ENCODE measurements around the gene CHMP5. TPM values are rescaled to one million over a fixed set of nuclear protein-coding genes. Genes with fewer than 3 reads are reported as not detected.
"Not testable (repeated sequence)": the region's sequence is repeated elsewhere in the genome, so short reads cannot be mapped to it uniquely, and the experiment has no call there.

Gene CHMP5
- total and polyA plus RNA-seq, 10 of the 15 experiments (the other 5 are each of a cell fraction or from before 2014, with no cell fraction given): 40.3 to 179 (median 78.6) TPM

GRCh38 chr9:33315371-33315770 lies 50.5 kb downstream of the CHMP5 start:
- Histone ChIP-seq H3K4me2 (ENCODE audit: control insufficient read depth, insufficient read depth) (no peak overlapping the region), H3K9me3 (replicated peaks; ENCODE audit: control insufficient read depth, insufficient read depth, low read length) (no peaks in the 10 kb centered on the region), H2AFZ (ENCODE audit: control insufficient read depth, low read depth, low read length) (no peak overlapping the region), H4K20me1 (ENCODE audit: control insufficient read depth, insufficient read depth) (no peaks in the 10 kb centered on the region), H3K79me2 (ENCODE audit: control insufficient read depth, insufficient read depth, low read length) (no peaks in the 10 kb centered on the region), H3K9ac (ENCODE audit: control insufficient read depth, insufficient read depth, low read length) (no peak overlapping the region), H3K27me3 (replicated peaks in 1 of 2; ENCODE audit: control insufficient read depth in 2 of 2, insufficient read depth in 2 of 2, low read length in 1 of 2) (no peaks in the 10 kb centered on the region), H3K27ac (ENCODE audit: control insufficient read depth, insufficient read depth) (no peak overlapping the region), H3K36me3 (ENCODE audit: control insufficient read depth in 2 of 2, insufficient read depth in 2 of 2, low read length in 1 of 2) (peaks cover 7 to 41% of the 10 kb centered on the region in 2 experiments), H3K4me3 (no peak overlapping the region), H3K4me1 (ENCODE audit: control insufficient read depth, insufficient read depth, low read length) (no peaks in the 10 kb centered on the region)
- in situ Hi-C loops (cut with MboI): no loop called here
- CTCF ChIA-PET: interaction anchor here (0.6 to 1.6 kb wide), 4 partner anchors 29 to 1883 kb away, joined by 3 to 4 read pairs (median 4); no protein-coding TSS in a partner anchor
- ATAC-seq (no peak), DNase-seq (ENCODE audit: low read depth, low spot score) (no peak), FAIRE-seq (no peak)
- SMC1A ChIA-PET (ENCODE audit: uncharacterized antibody, unreplicated experiment): interaction anchor here (0.7 kb wide), 1 partner anchor 50 kb away, joined by 4 read pairs; no protein-coding TSS in a partner anchor
- intact Hi-C loops (cut with micrococcal nuclease; ENCODE audit: unreplicated experiment): no loop called here
- TF ChIP-seq PKNOX1 (IDR thresholded peaks at IDR 0.05) (no peak), NFXL1 (IDR thresholded peaks at IDR 0.05; ENCODE audit: borderline replicate concordance) (no peak), PBX3 (IDR thresholded peaks at IDR 0.05; ENCODE audit: insufficient replicate concordance, low read depth, low read length) (no peak), HDAC2 (IDR thresholded peaks at IDR 0.05) (no peak), ZNF384 (IDR thresholded peaks at IDR 0.05; ENCODE audit: borderline replicate concordance, low read depth, low read length) (no peak), GABPA (IDR thresholded peaks at IDR 0.05; ENCODE audit: low read depth) (no peak), RB1 (IDR thresholded peaks at IDR 0.05; ENCODE audit: borderline replicate concordance) (no peak), NFYA (IDR thresholded peaks at IDR 0.05; ENCODE audit: borderline replicate concordance, low read depth, low read length) (no peak), TBL1XR1 (IDR thresholded peaks at IDR 0.05; ENCODE audit: low read depth, low read length) (no peak), CHD2 (IDR thresholded peaks at IDR 0.05; ENCODE audit: borderline replicate concordance, low read depth, low read length) (no peak), ATF3 (IDR thresholded peaks at IDR 0.05; ENCODE audit: borderline replicate concordance, extremely low read depth, low read depth, low read length) (no peak), HDAC6 (IDR thresholded peaks at IDR 0.05; ENCODE audit: unreplicated experiment) (no peak), FOS (IDR thresholded peaks at IDR 0.05; ENCODE audit: borderline replicate concordance, extremely low read depth, insufficient read length) (no peak), CBX5 (IDR thresholded peaks at IDR 0.05; ENCODE audit: low read depth) (no peak)
- 85% methylated on average over 4 of the region's 5 CpGs for WGBS (ENCODE audit: insufficient coverage, insufficient replicate concordance, low lambda C conversion rate, missing lambda C conversion rate)
- RAD21 ChIA-PET (ENCODE audit: unreplicated experiment): interaction anchor here (0.7 kb wide), 2 partner anchors 12 to 25 kb away, joined by 3 read pairs; partner anchors contain the start of gene NFX1
- no TSS peak for BruUV-seq (replicated peaks)
- POLR2A ChIA-PET: interaction anchor here (0.6 kb wide), 1 partner anchor 21 kb away, joined by 3 read pairs; no protein-coding TSS in a partner anchor

GRCh38 chr9:33317136-33317535 lies 52.3 kb downstream of the CHMP5 start:
- 100% methylated on average over 3 of the region's 3 CpGs for WGBS (ENCODE audit: insufficient coverage, insufficient replicate concordance, low lambda C conversion rate, missing lambda C conversion rate)
- POLR2A ChIA-PET: interaction anchor here (0.7 to 1.2 kb wide), 2 partner anchors 14 to 17 kb away, joined by 4 to 8 read pairs; no protein-coding TSS in a partner anchor
- H3K27ac ChIP-seq (ENCODE audit: control insufficient read depth, insufficient read depth): not testable (repeated sequence)

More at GRCh38 chr9:33317136-33317535, 52.3 kb downstream of the CHMP5 start:
- in situ Hi-C loops (cut with MboI); H3K79me2 ChIP-seq (ENCODE audit: control insufficient read depth, insufficient read depth, low read length); RAD21 ChIA-PET (ENCODE audit: unreplicated experiment); H3K9me3 ChIP-seq (replicated peaks; ENCODE audit: control insufficient read depth, insufficient read depth, low read length); H3K27me3 ChIP-seq (replicated peaks in 1 of 2; ENCODE audit: control insufficient read depth in 2 of 2, insufficient read depth in 2 of 2, low read length in 1 of 2); H3K4me2 ChIP-seq (ENCODE audit: control insufficient read depth, insufficient read depth); BruUV-seq (replicated peaks); H3K9ac ChIP-seq (ENCODE audit: control insufficient read depth, insufficient read depth, low read length); H3K4me3 ChIP-seq; ATAC-seq; FAIRE-seq; DNase-seq (ENCODE audit: low read depth, low spot score); H2AFZ ChIP-seq (ENCODE audit: control insufficient read depth, low read depth, low read length); H3K4me1 ChIP-seq (ENCODE audit: control insufficient read depth, insufficient read depth, low read length); intact Hi-C loops (cut with micrococcal nuclease; ENCODE audit: unreplicated experiment); H4K20me1 ChIP-seq (ENCODE audit: control insufficient read depth, insufficient read depth): not testable (repeated sequence)
- CTCF ChIA-PET: interaction anchor here (0.6 to 4.7 kb wide), 6 partner anchors 9 to 619 kb away, joined by 3 to 27 read pairs (median 4); no protein-coding TSS in a partner anchor
- SMC1A ChIA-PET (ENCODE audit: uncharacterized antibody, unreplicated experiment): interaction anchor here (0.7 to 1.3 kb wide), 2 partner anchors 19 to 59 kb away, joined by 3 read pairs; no protein-coding TSS in a partner anchor
- H3K36me3 ChIP-seq (ENCODE audit: control insufficient read depth in 2 of 2, insufficient read depth in 2 of 2, low read length in 1 of 2): peaks cover 10 to 42% of the 10 kb centered on the region in 2 experiments
